Upper lobe of left lung (tissue), 4 donors: ENCODE measurements around the gene ISY1.

Experiments used
- CTCF ChIP-seq, 6 experiments: fragments of 450-650 bp in 4 of 6; fragments of 200-600 bp in 2 of 6; sonication (generic) in 2 of 6; IDR thresholded peaks; one replicate each; pipeline ENCODE4 v1.5.1; 2016 to 2019; ENCODE audit warnings: antibody characterized with exemption in 6 of 6
- EP300 ChIP-seq, 4 donors: sonication (generic); formaldehyde crosslinking; IDR thresholded peaks; one replicate each; pipeline ENCODE4 v1.5.1; 2017; ENCODE audit warnings: antibody characterized with exemption in 4 of 4, control low read depth in 2 of 4

GRCh38 chr3:129144786-129145185 is 16.1 kb downstream of the ISY1 start:
- TF ChIP-seq CTCF (IDR thresholded peaks at IDR 0.05) (no peak), EP300 (IDR thresholded peaks at IDR 0.05) (no peak)
